Naive thymus-derived CD8-positive, alpha-beta T cell (primary cell): ENCODE measurements around the gene IGF2R. TPM values are rescaled to one million over a fixed set of nuclear protein-coding genes. Genes with fewer than 3 reads are reported as not detected.
"Not testable (repeated sequence)": the region's sequence is repeated elsewhere in the genome, so short reads cannot be mapped to it uniquely, and the experiment has no call there.

Experiments
- ATAC-seq, 2 donors: fragments of 150-1000 bp; cut with Tn5 transposase in 1 of 2; sonication (Bioruptor Pico), chemical (Tn5 transposase) in 1 of 2; 1 replicate in 1 of 2; 2 replicates in 1 of 2; pipeline ENCODE4 v1.10.0; 2021; ENCODE audit warnings: mild to moderate bottlenecking in 2 of 2, moderate library complexity in 2 of 2
- POLR2A ChIA-PET: fragments of 350-600 bp; sonication (Branson Sonifier 250); formaldehyde crosslinking; loops from one replicate; lab custom pipeline; 2021; ENCODE audit warnings: antibody characterized with exemption; lab: Charles Lee
- DNase-seq, 10 donors: peaks; one replicate each; pipeline versions ENCODE4 v3.0.0 to v3.0.0-alpha.2; 2020 to 2022
- H3K27ac Mint-ChIP-seq, 10 donors: one replicate each; pipeline ENCODE4 v1.8.0; 2020 to 2022; ENCODE audit warnings: mild to moderate bottlenecking in 10 of 10, mixed read lengths in 10 of 10, moderate library complexity in 4 of 10, inconsistent platforms in 1 of 10
- H3K27me3 Mint-ChIP-seq, 5 donors: one replicate each; pipeline ENCODE4 v1.8.0; 2021 to 2022; ENCODE audit warnings: mixed read lengths in 5 of 5
- H3K36me3 Mint-ChIP-seq, 3 donors: one replicate each; pipeline ENCODE4 v1.8.0; 2020 to 2022; ENCODE audit warnings: mixed read lengths in 3 of 3, mild to moderate bottlenecking in 2 of 3, inconsistent platforms in 1 of 3
- H3K4me1 Mint-ChIP-seq, 4 donors: one replicate each; pipeline ENCODE4 v1.8.0; 2021 to 2022; ENCODE audit warnings: mixed read lengths in 4 of 4
- H3K4me3 Mint-ChIP-seq, 10 donors: one replicate each; pipeline ENCODE4 v1.8.0; 2020 to 2022; ENCODE audit warnings: mild to moderate bottlenecking in 10 of 10, mixed read lengths in 10 of 10, moderate library complexity in 6 of 10, inconsistent platforms in 1 of 10
- H3K9me3 Mint-ChIP-seq, 9 donors: one replicate each; pipeline ENCODE4 v1.8.0; 2020 to 2022; ENCODE audit warnings: mixed read lengths in 9 of 9, mild to moderate bottlenecking in 3 of 9, inconsistent platforms in 1 of 9, moderate library complexity in 1 of 9
- polyA plus RNA-seq, 3 donors: library from polyadenylated mRNA; unstranded; fragments of 300-500 nt; fragmentation: Illumina TruSeq; gene quantifications; one replicate each; pipeline ENCODE4 v1.2.3, GENCODE V29; 2021
- total RNA-seq, 8 experiments: library from RNA in 2 of 8; stranded (reverse) in 2 of 8; gene quantifications; one replicate each; pipeline ENCODE4 v1.2.3 and lab custom pipeline; 2021 to 2026

The IGF2R gene
- total and polyA plus RNA-seq, 5 experiments from 2014 or later, result 9.1 to 69.7 (median 19.3) TPM

GRCh38 chr6:160080097-160080496 is 111.2 kb downstream of the IGF2R start:
- POLR2A ChIA-PET, result no interaction called here
- Mint-ChIP-seq H3K27me3 (no peaks in the 10 kb centered on the region), H3K9me3 (no peaks in the 10 kb centered on the region), H3K4me1 (peaks cover under 1 to 10% (median 4%) of the 10 kb centered on the region in 4 donors), H3K36me3 (peaks cover 3 to 86% (median 43%) of the 10 kb centered on the region in 3 donors), H3K27ac (no peak overlapping the region), H3K4me3 (no peak overlapping the region)
- ATAC-seq (no peak), DNase-seq (no peak)

DNA sequence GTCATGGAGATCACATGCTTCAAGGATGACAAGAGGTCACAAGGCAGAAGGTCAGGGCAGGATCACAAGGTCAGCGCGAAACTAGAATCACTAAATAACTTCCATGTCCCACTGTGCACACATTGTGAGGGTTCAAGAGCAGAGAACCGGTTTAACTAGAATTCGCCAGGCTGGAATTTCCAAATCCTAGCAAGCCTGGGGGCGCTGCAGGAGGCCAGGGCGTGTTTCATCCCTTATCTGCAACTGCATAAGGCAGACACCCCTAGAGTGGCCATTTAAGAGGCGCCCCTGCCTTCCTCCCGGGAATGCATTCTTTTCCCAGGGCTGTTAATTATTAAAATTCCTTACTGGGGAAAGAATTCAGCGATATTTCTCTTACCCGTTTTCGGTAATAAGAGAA is 112.5 kb downstream of the IGF2R start:
- no peak for ATAC-seq
- no peak for DNase-seq
- POLR2A ChIA-PET, result no interaction called here
- no peaks in the 10 kb centered on the region for H3K9me3 Mint-ChIP-seq
- H3K4me3 Mint-ChIP-seq, result no peak overlapping the region
- H3K36me3 Mint-ChIP-seq, result peaks cover 0 to 87% (median 55%) of the 10 kb centered on the region in 3 donors
- no peaks in the 10 kb centered on the region for H3K27me3 Mint-ChIP-seq
- peaks cover 5 to 10% (median 7%) of the 10 kb centered on the region in 4 donors for H3K4me1 Mint-ChIP-seq
- no peak overlapping the region for H3K27ac Mint-ChIP-seq

DNA sequence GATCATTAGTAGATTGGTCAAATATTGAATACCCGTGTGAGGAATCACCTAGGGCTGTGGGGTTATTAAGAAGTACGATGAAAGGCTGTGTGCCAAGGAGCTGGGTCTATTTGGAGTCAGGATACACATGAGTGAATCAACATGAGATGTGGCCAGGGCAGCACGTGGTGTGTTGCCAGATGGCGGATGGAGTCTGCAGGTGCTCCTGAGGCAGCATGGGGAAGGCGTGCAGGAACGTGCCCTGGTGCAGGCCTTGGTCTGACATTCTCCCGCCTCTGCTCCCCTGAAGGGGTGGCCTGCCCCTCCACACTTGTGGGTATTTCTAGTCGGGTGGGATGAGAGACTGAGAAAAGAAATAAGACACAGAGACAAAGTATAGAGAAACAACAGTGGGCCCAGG is 113.7 kb downstream of the IGF2R start:
- Mint-ChIP-seq H3K27me3 (no peaks in the 10 kb centered on the region), H3K4me3 (no peak overlapping the region), H3K27ac (peak overlapping the region in 1 of 10 donors; percentile 3), H3K36me3 (peaks cover 0 to 90% (median 60%) of the 10 kb centered on the region in 3 donors), H3K9me3 (no peaks in the 10 kb centered on the region), H3K4me1 (peaks cover 0 to 8% (median 6%) of the 10 kb centered on the region in 4 donors)
- POLR2A ChIA-PET, result no interaction called here
- ATAC-seq (no peak), DNase-seq (no peak)

GRCh38 chr6:160084198-160084776 is 115.4 kb downstream of the IGF2R start:
- H3K27me3 Mint-ChIP-seq, result no peaks in the 10 kb centered on the region
- H3K4me3 Mint-ChIP-seq, result no peak overlapping the region
- DNase-seq, result no peak
- peaks cover 0 to 8% (median 6%) of the 10 kb centered on the region in 4 donors for H3K4me1 Mint-ChIP-seq
- no peak for ATAC-seq
- peak overlapping the region in 5 of 10 donors; percentile 28 to 86 (median 59) for H3K27ac Mint-ChIP-seq
- no peaks in the 10 kb centered on the region for H3K9me3 Mint-ChIP-seq
- POLR2A ChIA-PET, result no interaction called here
- H3K36me3 Mint-ChIP-seq, result peaks cover 0 to 96% (median 65%) of the 10 kb centered on the region in 3 donors

DNA sequence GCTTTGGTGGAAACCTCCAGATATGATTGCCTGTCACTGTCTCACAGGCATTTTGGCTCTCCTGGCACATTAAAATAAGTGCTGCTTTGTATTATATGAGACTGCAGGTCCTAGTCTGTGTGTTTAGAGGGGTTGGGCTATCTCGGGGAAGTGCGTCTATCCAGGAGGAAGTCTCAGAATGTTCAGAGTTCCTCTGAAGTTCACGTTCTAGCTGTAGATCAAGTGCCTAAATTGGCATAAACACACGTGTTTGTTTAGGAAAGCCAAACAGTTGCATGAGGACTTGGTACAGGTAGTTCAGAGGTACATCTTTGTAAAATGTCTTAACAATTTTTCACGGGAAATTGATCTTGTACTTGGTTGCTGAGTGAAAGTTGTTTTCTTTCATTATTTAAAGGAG is 116.3 kb downstream of the IGF2R start:
- peaks cover 0 to 96% (median 66%) of the 10 kb centered on the region in 3 donors for H3K36me3 Mint-ChIP-seq
- H3K9me3 Mint-ChIP-seq, result no peaks in the 10 kb centered on the region
- DNase-seq (no peak), ATAC-seq (no peak)
- no peak overlapping the region for H3K4me3 Mint-ChIP-seq
- no peak overlapping the region for H3K27ac Mint-ChIP-seq
- peaks cover 0 to 8% (median 6%) of the 10 kb centered on the region in 4 donors for H3K4me1 Mint-ChIP-seq
- POLR2A ChIA-PET, result no interaction called here
- no peaks in the 10 kb centered on the region for H3K27me3 Mint-ChIP-seq

GRCh38 chr6:160085713-160086505 is 117.0 kb downstream of the IGF2R start:
- Mint-ChIP-seq H3K4me1 (peaks cover 0 to 8% (median 6%) of the 10 kb centered on the region in 4 donors), H3K27me3 (no peaks in the 10 kb centered on the region), H3K4me3 (no peak overlapping the region), H3K27ac (no peak overlapping the region), H3K9me3 (no peaks in the 10 kb centered on the region), H3K36me3 (peaks cover 0 to 94% (median 65%) of the 10 kb centered on the region in 3 donors)
- ATAC-seq (no peak), DNase-seq (no peak)
- POLR2A ChIA-PET, result no interaction called here

DNA sequence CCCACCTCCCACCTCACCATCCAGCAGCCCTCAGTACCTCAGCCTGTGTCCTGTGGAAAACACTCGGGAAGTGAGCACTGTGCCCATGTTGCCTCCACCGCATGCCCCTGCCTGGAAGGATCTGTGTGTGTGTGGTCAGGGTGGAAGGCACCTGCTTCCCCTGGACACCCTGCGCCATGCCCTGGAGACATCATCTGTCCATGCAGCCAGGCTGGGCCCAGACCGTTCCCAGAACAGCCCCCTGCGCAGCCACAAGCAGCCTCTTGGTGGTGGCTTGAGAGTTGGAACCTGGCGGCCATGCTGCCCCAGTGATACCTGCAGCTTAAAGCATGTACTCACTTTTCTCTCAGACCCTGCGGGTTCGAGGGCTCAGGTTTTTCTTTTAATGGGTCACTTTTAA is 117.9 kb downstream of the IGF2R start:
- Mint-ChIP-seq H3K4me3 (no peak overlapping the region), H3K9me3 (no peaks in the 10 kb centered on the region), H3K36me3 (peaks cover 0 to 91% (median 59%) of the 10 kb centered on the region in 3 donors), H3K4me1 (peaks cover 0 to 8% (median 5%) of the 10 kb centered on the region in 4 donors), H3K27ac (no peak overlapping the region), H3K27me3 (no peaks in the 10 kb centered on the region)
- POLR2A ChIA-PET, result no interaction called here
- DNase-seq (no peak), ATAC-seq (no peak)

DNA sequence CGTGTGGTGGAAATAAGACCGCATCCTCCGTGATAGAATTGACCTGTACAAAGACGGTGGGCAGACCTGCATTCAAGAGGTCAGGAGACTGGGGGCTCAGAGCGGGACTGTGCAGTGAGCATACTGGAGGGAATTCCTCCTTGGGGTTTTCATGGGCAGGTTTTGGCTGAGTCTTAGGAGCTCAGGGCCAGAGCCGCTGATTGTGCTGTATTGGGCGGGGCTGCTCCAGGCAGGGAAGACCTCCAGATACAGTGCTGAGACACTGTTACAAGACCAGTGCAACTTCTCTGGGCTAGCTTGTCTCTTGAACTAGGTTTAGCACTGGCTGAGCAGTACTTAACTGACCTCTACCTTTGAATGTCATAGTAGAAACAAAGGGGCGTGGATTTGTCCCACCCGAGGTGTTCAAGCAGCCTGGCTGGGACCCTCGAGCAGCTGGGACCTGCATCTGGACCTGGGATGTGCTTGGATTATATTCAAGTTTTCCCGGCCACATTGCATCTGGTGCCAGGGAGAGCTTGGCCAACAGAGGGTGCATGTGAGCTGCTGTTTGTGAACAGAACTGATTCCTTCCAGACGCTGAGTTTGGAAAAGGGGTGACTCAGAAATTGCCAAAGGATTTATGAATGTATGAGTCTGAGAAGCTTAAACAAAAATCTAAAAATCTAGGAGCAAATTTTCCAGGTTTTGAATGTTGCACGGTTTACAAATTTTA is 119.3 kb downstream of the IGF2R start:
- POLR2A ChIA-PET, result no interaction called here

DNA sequence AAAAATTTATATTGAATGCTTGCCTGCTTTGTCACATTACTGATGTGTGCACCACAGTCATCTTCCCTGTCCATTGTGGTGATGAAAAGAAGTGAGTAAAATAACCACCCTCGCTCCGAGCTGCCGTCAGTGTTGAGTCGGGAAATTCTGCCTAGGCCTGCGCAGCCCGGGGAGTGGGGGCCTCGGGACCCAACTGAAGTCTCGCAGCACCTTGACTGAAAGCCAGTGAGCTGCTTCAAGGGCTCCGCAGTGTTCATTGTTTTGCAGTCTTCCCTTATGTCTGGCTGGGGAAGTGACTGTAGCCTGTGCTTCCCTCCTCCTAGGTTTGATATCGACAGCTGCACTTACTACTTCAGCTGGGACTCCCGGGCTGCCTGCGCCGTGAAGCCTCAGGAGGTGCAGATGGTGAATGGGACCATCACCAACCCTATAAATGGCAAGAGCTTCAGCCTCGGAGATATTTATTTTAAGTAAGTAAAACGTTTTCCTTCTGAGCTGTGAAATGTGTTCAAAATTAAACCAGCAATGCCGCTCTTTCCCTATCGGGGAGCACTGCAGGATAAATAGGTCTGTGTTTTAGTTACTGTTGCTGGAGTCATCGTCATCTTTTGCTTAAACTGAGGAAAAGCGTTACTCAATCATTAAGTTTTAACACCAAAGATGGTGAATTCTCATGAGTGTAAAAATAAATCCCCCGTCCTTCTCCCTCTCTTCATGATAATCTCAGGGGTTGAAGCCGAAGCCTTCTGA is 120.1 kb downstream of the IGF2R start:
- no peaks in the 10 kb centered on the region for H3K9me3 Mint-ChIP-seq
- H3K36me3 Mint-ChIP-seq, result peaks cover 3 to 89% (median 50%) of the 10 kb centered on the region in 3 donors
- peak overlapping the region in 2 of 10 donors; percentile 22 to 47 for H3K27ac Mint-ChIP-seq
- no peaks in the 10 kb centered on the region for H3K27me3 Mint-ChIP-seq
- no peak for ATAC-seq
- H3K4me3 Mint-ChIP-seq, result no peak overlapping the region
- peaks cover 0 to 8% (median 4%) of the 10 kb centered on the region in 4 donors for H3K4me1 Mint-ChIP-seq
- POLR2A ChIA-PET, result no interaction called here
- no peak for DNase-seq

More for the DNA sequence above, 119.3 kb downstream of the IGF2R start:
- Mint-ChIP-seq H3K27ac (peak overlapping the region in 3 of 10 donors; percentile 14 to 85 (median 29)), H3K36me3 (peaks cover 0 to 89% (median 53%) of the 10 kb centered on the region in 3 donors), H3K4me1 (peaks cover 0 to 8% (median 4%) of the 10 kb centered on the region in 4 donors), H3K4me3 (no peak overlapping the region), H3K27me3 (no peaks in the 10 kb centered on the region), H3K9me3 (no peaks in the 10 kb centered on the region)
- no peak for ATAC-seq
- no peak for DNase-seq

DNA sequence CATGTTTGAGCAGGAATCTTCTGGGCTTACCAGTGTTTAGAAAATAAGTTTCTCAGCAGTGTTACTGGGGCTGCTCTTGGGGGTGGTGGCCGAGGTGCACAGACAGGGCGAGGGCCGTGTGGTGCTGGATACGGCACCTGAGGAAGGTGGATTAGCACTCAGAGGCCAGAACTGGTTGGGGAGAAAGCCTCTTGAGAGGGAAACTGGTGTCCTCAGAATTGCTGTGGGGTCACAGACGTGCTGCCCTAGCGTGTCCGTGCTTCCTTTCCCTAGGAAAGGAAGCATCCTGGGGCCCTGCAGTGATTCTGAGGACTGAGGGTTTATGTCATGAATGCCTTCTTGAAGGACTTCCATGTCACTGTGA is 120.6 kb downstream of the IGF2R start:
- peaks cover 0 to 8% (median 2%) of the 10 kb centered on the region in 4 donors for H3K4me1 Mint-ChIP-seq
- POLR2A ChIA-PET, result no interaction called here
- peaks cover 3 to 89% (median 50%) of the 10 kb centered on the region in 3 donors for H3K36me3 Mint-ChIP-seq
- DNase-seq (no peak), ATAC-seq (no peak)
- no peak overlapping the region for H3K4me3 Mint-ChIP-seq
- no peaks in the 10 kb centered on the region for H3K27me3 Mint-ChIP-seq
- H3K9me3 Mint-ChIP-seq, result no peaks in the 10 kb centered on the region
- peak overlapping the region in 1 of 10 donors; percentile 22 for H3K27ac Mint-ChIP-seq

DNA sequence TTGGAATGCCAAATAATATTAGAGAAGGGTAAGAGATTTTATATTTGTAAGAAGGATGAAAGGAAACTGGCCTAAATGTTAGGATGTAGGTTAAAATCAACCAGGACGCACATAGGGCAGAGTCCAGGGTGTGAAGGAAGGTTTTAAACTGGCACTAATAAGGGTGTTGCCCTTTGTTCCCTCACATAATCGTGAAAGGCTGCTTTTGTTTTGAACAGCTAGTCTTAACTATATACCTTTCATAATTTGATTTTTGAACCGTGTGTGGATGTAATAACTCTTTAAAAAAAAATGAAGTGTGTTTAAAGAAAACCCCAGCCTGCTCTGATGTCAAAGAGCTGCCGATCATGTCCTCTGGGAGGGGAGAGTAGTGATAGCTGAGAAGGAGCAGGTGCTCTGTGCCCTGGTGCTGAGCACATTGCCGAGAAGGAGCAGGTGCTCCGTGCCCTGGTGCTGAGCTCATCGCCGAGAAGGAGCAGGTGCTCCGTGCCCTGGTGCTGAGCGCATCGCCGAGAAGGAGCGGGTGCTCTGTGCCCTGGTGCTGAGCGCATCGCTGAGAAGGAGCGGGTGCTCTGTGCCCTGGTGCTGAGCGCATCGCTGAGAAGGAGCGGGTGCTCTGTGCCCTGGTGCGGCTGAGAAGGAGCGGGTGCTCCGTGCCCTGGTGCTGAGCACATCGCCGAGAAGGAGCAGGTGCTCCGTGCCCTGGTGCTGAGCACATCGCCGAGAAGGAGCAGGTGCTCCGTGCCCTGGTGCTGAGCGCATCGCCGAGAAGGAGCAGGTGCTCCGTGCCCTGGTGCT is 121.8 kb downstream of the IGF2R start:
- H3K9me3 Mint-ChIP-seq, H3K27me3 Mint-ChIP-seq, POLR2A ChIA-PET, DNase-seq, H3K4me1 Mint-ChIP-seq, ATAC-seq, H3K4me3 Mint-ChIP-seq: not testable (repeated sequence)
- peaks cover 3 to 88% (median 47%) of the 10 kb centered on the region in 3 donors for H3K36me3 Mint-ChIP-seq
- H3K27ac Mint-ChIP-seq, result peak overlapping the region in 2 of 10 donors; percentile 11 to 40

DNA sequence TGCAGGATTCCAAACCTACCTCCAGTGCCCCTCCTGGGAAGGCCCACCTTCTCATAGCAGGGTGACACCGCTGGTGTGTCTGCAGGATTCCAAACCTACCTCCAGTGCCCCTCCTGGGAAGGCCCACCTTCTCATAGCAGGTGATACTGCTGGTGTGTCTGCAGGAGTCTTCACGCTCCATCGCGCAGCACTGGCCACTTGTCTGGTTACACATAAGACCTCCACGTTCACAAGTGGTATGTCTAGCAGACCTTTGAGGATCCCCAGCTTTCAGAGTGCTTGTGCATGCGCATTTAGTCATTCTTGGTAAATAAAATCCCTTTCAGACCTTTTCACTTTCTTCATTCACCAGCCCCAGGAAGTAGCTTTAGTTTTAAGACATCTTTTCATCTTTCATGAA is 123.3 kb downstream of the IGF2R start:
- ATAC-seq, H3K4me3 Mint-ChIP-seq, POLR2A ChIA-PET, H3K4me1 Mint-ChIP-seq, H3K27ac Mint-ChIP-seq, DNase-seq, H3K9me3 Mint-ChIP-seq, H3K27me3 Mint-ChIP-seq: not testable (repeated sequence)
- peaks cover 3 to 88% (median 44%) of the 10 kb centered on the region in 3 donors for H3K36me3 Mint-ChIP-seq
